HL-60 (cell line): Measurements from ENCODE around the gene KIRREL1.

Source experiments
- DNase-seq, 2 experiments: peaks; one replicate each; pipeline ENCODE4 v3.0.0-alpha.2; 2010 to 2020; ENCODE audit warnings: low read depth in 1 of 2, low spot score in 1 of 2
- H3K27ac ChIP-seq: fragments of 250-450 bp; sonication (Bioruptor Pico); replicated peaks from 2 replicates; pipeline ENCODE4 v1.5.1; 2020; ENCODE audit warnings: mild to moderate bottlenecking, moderate library complexity
- H3K27me3 ChIP-seq: fragments of 250-450 bp; sonication (Bioruptor Pico); 2 replicates; pipeline ENCODE4 v1.5.1; 2021; ENCODE audit warnings: mild to moderate bottlenecking, moderate library complexity; ENCODE audit not compliant: insufficient read depth, poor library complexity, severe bottlenecking
- H3K4me3 ChIP-seq: replicated peaks from 2 replicates; pipeline ENCODE4 v1.5.1; 2011; ENCODE audit warnings: mild to moderate bottlenecking, control low read depth, low read length; ENCODE audit not compliant: insufficient read depth
- GABPA ChIP-seq: IDR thresholded peaks from 2 replicates; pipeline ENCODE4 v1.6.1; 2012; ENCODE audit warnings: low read depth
- POLR2AphosphoS5 ChIP-seq: IDR thresholded peaks from 2 replicates; pipeline ENCODE4 v1.6.1; 2012; ENCODE audit warnings: low read depth
- SPI1 ChIP-seq: IDR thresholded peaks from 2 replicates; pipeline ENCODE4 v1.6.1; 2012; ENCODE audit warnings: low read depth, mild to moderate bottlenecking, borderline replicate concordance
- TF ChIP-seq, protein P1 (sequence below): IDR thresholded peaks from 2 replicates; pipeline ENCODE4 v1.6.1; 2012; ENCODE audit warnings: low read depth; ENCODE audit not compliant: insufficient replicate concordance
- TF ChIP-seq, protein P2 (sequence below): IDR thresholded peaks from one replicate; pipeline ENCODE4 v1.5.1; 2011; ENCODE audit warnings: low read length, control low read depth, inconsistent platforms; ENCODE audit not compliant: insufficient read depth

Gene KIRREL1

DNA sequence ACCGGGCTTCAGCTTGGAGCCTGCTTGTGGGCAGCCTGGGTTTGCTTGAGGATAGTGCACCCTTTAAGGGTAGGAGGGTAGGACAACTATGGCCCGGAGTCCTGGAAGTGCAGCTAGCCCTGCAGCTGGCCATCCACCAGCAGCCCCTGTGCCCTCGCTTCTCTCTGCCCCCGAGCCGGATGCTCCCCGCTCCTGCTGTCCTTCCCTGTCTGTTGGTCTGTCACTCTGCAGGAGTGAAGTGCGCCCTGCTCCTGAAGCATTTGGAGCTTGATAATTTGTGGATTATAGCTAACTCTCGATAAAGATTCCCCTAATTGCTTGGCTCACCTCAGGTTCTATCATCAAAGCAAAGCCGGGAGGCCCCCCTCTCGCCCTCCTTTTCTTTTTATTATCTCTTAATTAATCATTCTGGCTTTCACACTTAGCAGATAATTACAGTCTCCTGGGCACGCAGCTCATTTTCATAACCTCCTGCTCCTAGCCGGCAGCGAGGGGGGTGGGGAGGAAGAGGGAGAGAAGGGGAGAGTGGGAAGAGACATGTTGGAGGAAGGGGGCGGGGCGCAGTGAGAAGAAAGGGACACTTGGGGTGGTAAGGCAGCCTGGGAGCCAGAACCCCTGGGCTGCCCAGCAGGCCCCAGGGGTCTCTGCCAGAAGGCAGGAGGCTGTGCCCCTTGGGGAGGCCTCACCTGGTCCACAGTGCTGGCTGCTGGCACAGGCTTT, 14.4 kb downstream of the KIRREL1 start:
- no peak overlapping the region for H3K27ac ChIP-seq
- no peaks in the 10 kb centered on the region for H3K27me3 ChIP-seq
- no peak overlapping the region for H3K4me3 ChIP-seq
- no peak for DNase-seq
- no peak for TF ChIP-seq POLR2AphosphoS5
- TF ChIP-seq, protein P1, sequence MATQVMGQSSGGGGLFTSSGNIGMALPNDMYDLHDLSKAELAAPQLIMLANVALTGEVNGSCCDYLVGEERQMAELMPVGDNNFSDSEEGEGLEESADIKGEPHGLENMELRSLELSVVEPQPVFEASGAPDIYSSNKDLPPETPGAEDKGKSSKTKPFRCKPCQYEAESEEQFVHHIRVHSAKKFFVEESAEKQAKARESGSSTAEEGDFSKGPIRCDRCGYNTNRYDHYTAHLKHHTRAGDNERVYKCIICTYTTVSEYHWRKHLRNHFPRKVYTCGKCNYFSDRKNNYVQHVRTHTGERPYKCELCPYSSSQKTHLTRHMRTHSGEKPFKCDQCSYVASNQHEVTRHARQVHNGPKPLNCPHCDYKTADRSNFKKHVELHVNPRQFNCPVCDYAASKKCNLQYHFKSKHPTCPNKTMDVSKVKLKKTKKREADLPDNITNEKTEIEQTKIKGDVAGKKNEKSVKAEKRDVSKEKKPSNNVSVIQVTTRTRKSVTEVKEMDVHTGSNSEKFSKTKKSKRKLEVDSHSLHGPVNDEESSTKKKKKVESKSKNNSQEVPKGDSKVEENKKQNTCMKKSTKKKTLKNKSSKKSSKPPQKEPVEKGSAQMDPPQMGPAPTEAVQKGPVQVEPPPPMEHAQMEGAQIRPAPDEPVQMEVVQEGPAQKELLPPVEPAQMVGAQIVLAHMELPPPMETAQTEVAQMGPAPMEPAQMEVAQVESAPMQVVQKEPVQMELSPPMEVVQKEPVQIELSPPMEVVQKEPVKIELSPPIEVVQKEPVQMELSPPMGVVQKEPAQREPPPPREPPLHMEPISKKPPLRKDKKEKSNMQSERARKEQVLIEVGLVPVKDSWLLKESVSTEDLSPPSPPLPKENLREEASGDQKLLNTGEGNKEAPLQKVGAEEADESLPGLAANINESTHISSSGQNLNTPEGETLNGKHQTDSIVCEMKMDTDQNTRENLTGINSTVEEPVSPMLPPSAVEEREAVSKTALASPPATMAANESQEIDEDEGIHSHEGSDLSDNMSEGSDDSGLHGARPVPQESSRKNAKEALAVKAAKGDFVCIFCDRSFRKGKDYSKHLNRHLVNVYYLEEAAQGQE = no peak

- H3K27ac ChIP-seq = no peak overlapping the region
- DNase-seq = no peak
These were observed 15.2 kb downstream of the KIRREL1 start for GRCh38 chr1:158008630-158009029.

GRCh38 chr1:158011714-158012113, 18.3 kb downstream of the KIRREL1 start:
- no peak for DNase-seq
- H3K27me3 ChIP-seq = no peaks in the 10 kb centered on the region
- TF ChIP-seq SPI1 = no peak
- no peak for TF ChIP-seq POLR2AphosphoS5
- no peak for TF ChIP-seq GABPA
- TF ChIP-seq, protein P2, sequence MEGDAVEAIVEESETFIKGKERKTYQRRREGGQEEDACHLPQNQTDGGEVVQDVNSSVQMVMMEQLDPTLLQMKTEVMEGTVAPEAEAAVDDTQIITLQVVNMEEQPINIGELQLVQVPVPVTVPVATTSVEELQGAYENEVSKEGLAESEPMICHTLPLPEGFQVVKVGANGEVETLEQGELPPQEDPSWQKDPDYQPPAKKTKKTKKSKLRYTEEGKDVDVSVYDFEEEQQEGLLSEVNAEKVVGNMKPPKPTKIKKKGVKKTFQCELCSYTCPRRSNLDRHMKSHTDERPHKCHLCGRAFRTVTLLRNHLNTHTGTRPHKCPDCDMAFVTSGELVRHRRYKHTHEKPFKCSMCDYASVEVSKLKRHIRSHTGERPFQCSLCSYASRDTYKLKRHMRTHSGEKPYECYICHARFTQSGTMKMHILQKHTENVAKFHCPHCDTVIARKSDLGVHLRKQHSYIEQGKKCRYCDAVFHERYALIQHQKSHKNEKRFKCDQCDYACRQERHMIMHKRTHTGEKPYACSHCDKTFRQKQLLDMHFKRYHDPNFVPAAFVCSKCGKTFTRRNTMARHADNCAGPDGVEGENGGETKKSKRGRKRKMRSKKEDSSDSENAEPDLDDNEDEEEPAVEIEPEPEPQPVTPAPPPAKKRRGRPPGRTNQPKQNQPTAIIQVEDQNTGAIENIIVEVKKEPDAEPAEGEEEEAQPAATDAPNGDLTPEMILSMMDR = no peak
- TF ChIP-seq, protein P1 = no peak
- H3K4me3 ChIP-seq = no peak overlapping the region
- H3K27ac ChIP-seq = no peak overlapping the region

More at GRCh38 chr1:158008630-158009029, 15.2 kb downstream of the KIRREL1 start:
- Histone ChIP-seq H3K27me3 (no peaks in the 10 kb centered on the region), H3K4me3 (no peak overlapping the region)
- TF ChIP-seq SPI1 (no peak), POLR2AphosphoS5 (no peak), GABPA (no peak)
- TF ChIP-seq, protein P2 = no peak
- TF ChIP-seq, protein P1 = no peak
